Erythroblast (primary cell): ENCODE results near the gene AEBP1.

Source experiments
- GATA1 ChIP-seq: IDR thresholded peaks from 2 replicates; pipeline ENCODE4 v1.6.1; 2011; ENCODE audit warnings: low read depth, mild to moderate bottlenecking, control low read depth, low read length, moderate library complexity
- POLR2A ChIP-seq: IDR thresholded peaks from 2 replicates; pipeline ENCODE4 v1.6.1; 2011; ENCODE audit warnings: mild to moderate bottlenecking, low read length

GRCh38 chr7:44094365-44094764 lies 9.8 kb upstream of the AEBP1 start:
- TF ChIP-seq POLR2A (no peak), GATA1 (no peak)
